ENCODE data around the gene ANKRD23.
"Not testable (repeated sequence)": the region's sequence is repeated elsewhere in the genome, so short reads cannot be mapped to it uniquely, and the experiment has no call there.

ANKRD23 gene

DNA sequence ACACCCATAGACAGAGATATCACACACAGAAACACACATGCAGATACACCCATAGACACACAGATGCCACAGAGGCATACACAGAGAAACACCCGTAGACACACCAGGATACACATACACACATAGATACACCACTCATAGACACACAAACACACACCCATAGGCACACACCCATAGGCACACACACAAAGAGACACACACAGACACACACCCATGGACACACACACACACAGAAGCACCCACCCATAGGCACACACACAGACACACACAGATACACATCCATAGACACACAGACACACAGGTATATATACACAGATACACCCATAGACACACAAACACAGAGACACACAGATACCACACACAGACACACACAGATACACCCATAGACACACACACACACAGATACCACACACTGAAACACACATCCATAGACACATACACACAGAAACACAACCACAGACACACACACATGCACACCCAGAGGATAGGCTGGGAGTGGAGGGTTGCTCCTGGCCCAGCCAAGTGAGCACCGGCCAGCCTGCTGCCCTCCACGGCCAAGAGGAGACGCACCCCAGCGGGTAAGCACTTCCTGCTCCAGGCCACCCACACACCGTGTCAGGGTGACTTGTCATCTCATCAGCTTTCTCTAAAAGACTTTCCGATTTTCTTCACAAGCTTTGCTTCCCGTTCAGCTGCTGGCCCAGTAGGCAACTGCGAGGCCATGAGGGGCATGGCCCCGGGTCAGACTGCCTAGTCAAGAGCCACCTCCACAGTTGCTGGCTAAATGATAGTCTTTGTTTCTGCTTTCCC is 41.8 kb downstream of the ANKRD23 start:
- no peak overlapping the region for H3K27ac ChIP-seq
- no peak for DNase-seq (ENCODE audit: low read depth, low spot score)

DNA sequence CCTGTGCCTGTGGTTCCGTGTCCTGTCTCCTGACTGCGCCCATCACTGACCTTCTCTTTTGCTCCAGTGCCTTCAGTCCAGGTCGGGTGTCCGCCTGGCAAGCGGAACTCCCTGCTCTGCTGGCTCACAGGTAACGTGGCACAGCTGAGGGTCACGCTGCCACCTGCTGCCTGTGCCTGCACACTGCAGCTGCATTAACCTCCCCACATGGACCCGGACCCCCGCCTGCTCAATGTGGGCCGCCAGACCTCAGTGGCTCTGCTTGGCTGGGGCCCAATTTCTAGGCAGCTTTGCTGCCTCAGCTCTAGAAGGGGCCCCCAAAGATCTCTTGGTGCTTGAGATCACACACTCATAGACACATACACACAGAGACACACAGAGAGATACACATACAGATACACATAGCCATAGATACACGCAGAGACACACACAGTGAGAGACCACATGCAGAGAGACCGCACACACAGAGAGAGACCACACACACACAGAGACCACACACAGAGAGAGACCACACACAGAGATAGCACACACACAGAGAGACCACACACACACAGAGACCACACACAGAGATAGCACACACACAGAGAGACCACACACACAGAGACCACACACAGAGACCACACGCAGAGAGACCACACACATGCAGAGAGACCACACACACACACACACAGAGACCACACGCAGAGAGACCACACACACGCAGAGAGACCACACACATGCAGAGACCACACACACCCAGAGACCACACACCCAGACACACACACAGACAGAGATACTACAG is 42.6 kb downstream of the ANKRD23 start:
- H3K27ac ChIP-seq = no peak overlapping the region
- peak; percentile 3 for DNase-seq (ENCODE audit: low read depth, low spot score)

- H3K27ac ChIP-seq = no peak overlapping the region
- no peak for DNase-seq (ENCODE audit: low read depth, low spot score)
These were observed 43.5 kb downstream of the ANKRD23 start for GRCh38 chr2:96800061-96801004.

GRCh38 chr2:96799623-96799935 is 44.2 kb downstream of the ANKRD23 start:
- no peak for DNase-seq (ENCODE audit: low read depth, low spot score)
- no peak overlapping the region for H3K27ac ChIP-seq

DNA sequence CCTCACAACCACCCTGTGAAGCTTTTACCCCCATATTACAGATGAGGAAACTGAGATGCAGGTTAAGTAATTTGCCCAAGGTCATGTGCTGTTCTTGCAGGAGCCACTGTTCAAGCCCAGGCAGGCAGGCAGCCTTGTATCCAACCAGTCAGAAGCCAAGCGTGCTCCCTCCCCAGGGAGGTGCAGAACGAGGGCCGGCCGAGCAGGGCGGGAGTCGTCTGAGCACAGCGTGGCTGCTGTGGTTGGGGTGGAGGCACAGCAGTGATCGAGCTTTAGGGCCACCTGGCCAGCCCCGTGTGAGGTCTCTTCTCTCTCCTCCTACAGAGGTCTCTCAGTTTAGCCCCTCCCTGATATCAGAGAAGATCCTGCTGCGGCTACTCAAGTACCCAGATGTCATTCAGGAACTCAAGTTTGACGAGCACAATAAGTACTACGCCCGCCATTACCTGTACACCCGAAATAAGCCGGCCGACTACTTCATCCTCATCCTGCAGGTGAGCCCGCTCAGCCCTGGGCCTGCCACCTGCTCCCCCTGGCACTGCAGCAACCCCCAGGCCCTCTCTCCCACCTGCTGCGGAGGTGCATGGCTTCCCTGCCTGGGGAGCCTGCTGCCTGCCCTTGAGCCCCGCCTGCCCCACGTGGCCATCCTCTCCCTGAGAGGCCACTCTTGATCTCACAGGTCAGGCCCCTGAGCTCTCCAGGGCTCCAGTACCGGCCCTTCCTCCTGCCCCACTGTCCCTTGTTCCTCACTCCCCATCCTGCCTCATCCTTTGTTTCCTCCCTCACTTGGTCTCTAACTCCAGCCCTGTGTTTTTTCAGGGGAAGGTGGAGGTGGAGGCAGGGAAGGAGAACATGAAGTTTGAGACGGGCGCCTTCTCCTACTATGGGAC is 44.8 kb downstream of the ANKRD23 start:
- DNase-seq (ENCODE audit: low read depth, low spot score) = no peak
- H3K27ac ChIP-seq = no peak overlapping the region

GRCh38 chr2:96797066-96797625 is 46.7 kb downstream of the ANKRD23 start:
- no peak overlapping the region for H3K27ac ChIP-seq
- DNase-seq (ENCODE audit: low read depth, low spot score) = no peak

DNA sequence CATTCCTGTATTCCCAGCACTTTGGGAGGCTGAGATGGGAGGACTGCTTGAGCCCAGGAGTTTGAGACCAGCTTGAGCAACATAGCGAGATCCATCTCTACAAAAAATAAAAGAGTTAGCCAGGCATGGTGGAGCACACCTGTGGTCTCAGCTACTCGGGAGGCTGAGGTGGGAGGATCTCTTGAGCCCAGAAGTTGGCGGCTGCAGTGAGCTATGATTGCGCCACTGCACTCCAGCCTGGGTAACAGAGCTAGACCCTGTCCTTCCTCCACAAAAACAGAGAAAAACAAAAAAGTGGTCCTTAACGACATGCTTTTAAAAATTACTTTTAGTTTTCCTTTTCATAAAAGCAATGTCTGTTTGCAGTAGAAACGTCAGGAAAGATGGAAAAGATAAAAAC is 47.3 kb downstream of the ANKRD23 start:
- not testable (repeated sequence) for DNase-seq (ENCODE audit: low read depth, low spot score); H3K27ac ChIP-seq

DNA sequence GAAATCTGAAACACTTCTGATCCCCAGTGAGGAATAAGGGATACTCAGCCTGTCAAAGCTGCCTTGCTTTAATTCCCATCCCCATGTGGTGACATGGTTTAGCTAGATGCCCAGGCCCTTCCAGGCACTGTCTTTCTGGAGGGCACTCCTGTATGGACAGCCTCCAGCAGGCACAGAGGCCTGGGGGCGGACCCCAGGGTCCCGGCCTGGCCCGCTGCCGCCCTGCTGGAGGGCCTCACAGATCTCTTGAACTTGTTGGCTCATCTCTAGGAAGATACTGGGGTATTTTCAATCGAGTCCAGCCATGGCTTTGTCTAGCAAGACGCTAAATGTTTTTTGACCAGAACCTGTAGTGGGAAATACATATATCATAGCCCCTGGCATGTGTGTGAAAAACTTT is 48.7 kb downstream of the ANKRD23 start:
- no peak overlapping the region for H3K27ac ChIP-seq
- no peak for DNase-seq (ENCODE audit: low read depth, low spot score)

DNA sequence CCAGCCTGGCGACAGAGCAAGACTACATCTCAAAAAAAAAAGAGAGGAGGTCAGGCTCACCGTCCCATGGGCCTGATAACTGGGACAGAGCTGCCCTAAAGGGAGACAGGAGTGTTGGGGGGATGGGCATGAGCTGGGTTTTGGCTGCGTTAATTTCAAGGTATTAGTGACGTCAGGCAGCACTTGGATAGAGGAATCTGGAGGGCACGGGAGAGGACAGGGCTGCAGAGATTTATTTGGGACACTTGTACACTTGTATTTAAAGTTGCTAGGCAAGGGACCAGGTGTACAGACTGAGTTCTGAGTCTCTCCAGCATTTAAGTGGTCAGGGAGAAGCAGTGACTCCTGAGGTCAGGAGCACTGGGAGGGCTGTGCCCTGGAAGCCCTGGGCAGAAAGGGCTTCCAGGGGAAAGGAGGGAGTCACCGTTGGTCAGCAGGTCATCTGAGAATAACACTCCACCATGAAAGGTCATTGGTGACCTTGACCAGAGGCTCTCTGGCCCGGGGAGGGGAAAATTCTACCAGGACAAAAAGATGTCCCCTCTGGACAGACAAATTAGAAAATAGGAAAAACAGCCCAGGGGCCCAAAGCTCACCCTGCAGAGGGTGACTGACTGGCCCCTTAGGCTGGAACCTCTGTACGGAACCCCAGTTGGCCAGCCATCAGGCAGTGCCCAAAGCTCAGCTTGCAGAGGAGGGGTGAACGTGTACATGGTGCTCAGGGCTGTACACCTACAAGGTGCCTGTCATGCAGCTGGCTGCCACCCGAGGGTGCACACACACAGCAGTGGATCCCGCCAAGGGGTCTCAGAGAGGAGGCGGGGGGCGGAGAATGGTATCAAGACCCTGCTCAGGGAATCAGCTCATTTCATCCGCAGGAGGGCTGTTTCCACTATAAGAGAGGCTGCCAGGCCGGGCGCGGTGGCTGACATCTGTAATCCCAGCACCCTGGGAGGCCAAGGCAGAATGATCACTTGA is 50.8 kb downstream of the ANKRD23 start:
- DNase-seq (ENCODE audit: low read depth, low spot score) = no peak
- no peak overlapping the region for H3K27ac ChIP-seq

DNA sequence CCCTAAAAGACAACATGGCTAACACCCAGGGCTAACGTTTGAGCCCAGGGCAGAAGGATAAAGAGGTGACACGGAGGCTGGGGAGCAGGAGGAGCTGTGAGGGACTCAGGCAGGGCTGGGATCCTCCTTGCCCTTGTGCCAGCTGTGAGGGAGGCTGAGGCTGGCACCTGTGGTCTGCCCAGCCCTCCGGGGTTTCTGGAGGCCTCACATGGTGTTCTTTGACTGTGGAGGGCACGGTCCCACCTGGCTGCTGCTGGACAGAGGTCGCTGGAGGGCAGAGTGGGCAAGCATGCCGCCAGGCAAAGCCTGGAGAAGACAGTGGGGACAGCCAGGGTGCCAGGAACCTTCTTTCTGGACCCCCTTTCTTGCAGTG is 54.6 kb downstream of the ANKRD23 start:
- DNase-seq (ENCODE audit: low read depth, low spot score) = no peak
- no peak overlapping the region for H3K27ac ChIP-seq

DNA sequence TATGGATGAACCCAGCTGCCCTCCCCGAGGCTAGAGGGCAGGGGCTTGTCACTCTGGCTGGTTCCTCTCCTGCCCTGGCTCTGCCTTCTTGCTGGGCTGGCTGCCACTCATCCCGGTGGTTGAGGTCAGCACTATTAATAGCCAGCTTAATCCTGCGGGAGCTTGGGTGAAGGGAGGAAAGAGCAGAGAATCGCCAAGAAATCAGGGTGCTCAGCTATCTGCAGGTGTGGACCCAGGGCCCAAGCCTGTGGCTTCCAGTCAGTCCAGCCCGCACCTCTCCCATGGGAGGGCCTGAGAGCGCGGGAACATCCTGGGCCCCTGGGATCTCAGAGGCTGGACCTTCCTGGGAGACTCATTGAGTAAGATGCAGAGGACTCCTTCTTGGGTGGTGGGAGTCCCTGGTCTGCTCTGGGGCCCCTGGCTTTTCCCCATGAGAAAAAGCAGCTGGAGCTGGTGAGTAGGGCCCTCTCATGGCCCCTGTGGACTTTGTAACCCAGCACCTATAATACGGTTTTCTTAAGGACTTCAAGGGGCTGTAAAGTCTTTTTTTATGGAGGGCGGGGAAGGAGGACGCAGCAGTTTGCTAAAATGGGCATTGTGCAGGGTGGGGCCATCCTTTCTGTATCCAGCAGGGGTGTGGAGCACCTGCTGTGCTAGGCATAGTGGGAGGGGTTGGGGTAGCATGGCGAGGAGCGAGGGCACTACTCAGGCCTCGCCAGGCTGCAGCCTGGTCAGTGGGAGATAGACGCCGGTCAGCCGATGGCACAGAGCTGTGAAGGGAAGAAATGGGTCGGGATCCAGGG is 55.2 kb downstream of the ANKRD23 start:
- no peak overlapping the region for H3K27ac ChIP-seq
- no peak for DNase-seq (ENCODE audit: low read depth, low spot score)

All from epithelial cell of prostate (primary cell).